ENCODE results near the gene SGCD.

SGCD gene

GRCh38 chr5:156388233-156388632, 61.3 kb downstream of the SGCD start:
- no peak overlapping the region for H3K4me3 ChIP-seq (ENCODE audit: low read length)
- TF ChIP-seq CTCF (IDR thresholded peaks at IDR 0.05; ENCODE audit: insufficient read depth, low read depth, low read length, missing control alignments) = no peak
- no peak for DNase-seq (ENCODE audit: low read depth)

- peak; percentile 85 for DNase-seq (ENCODE audit: low read depth)
- TF ChIP-seq CTCF (IDR thresholded peaks at IDR 0.05; ENCODE audit: insufficient read depth, low read depth, low read length, missing control alignments) = no peak
- no peak overlapping the region for H3K4me3 ChIP-seq (ENCODE audit: low read length)
Measured at GRCh38 chr5:156391139-156391538, 64.2 kb downstream of the SGCD start.

GRCh38 chr5:156393980-156394379, 67.0 kb downstream of the SGCD start:
- no peak overlapping the region for H3K4me3 ChIP-seq (ENCODE audit: low read length)
- no peak for DNase-seq (ENCODE audit: low read depth)
- TF ChIP-seq CTCF (IDR thresholded peaks at IDR 0.05; ENCODE audit: insufficient read depth, low read depth, low read length, missing control alignments) = no peak

- no peak for TF ChIP-seq CTCF (IDR thresholded peaks at IDR 0.05; ENCODE audit: insufficient read depth, low read depth, low read length, missing control alignments)
- no peak overlapping the region for H3K4me3 ChIP-seq (ENCODE audit: low read length)
- DNase-seq (ENCODE audit: low read depth) = no peak
Measured at GRCh38 chr5:156394642-156395305, 67.8 kb downstream of the SGCD start.

- no peak for DNase-seq (ENCODE audit: low read depth)
- no peak overlapping the region for H3K4me3 ChIP-seq (ENCODE audit: low read length)
- no peak for TF ChIP-seq CTCF (IDR thresholded peaks at IDR 0.05; ENCODE audit: insufficient read depth, low read depth, low read length, missing control alignments)
Measured at GRCh38 chr5:156395306-156395675, 68.3 kb downstream of the SGCD start.

- TF ChIP-seq CTCF (IDR thresholded peaks at IDR 0.05; ENCODE audit: insufficient read depth, low read depth, low read length, missing control alignments) = no peak
- no peak overlapping the region for H3K4me3 ChIP-seq (ENCODE audit: low read length)
- peak; percentile 4 for DNase-seq (ENCODE audit: low read depth)
Measured at GRCh38 chr5:156396063-156396829, 69.3 kb downstream of the SGCD start.

GRCh38 chr5:156396830-156397081, 69.8 kb downstream of the SGCD start:
- H3K4me3 ChIP-seq (ENCODE audit: low read length) = no peak overlapping the region
- TF ChIP-seq CTCF (IDR thresholded peaks at IDR 0.05; ENCODE audit: insufficient read depth, low read depth, low read length, missing control alignments) = no peak

More at GRCh38 chr5:156396830-156397081, 69.8 kb downstream of the SGCD start:
- no peak for DNase-seq (ENCODE audit: low read depth)

Data from epithelial cell of esophagus (primary cell).